IMR-90 (cell line): ENCODE data around the gene PTEN. TPM values are rescaled to one million over a fixed set of nuclear protein-coding genes. Genes with fewer than 3 reads are reported as not detected.

Experiments
- ATAC-seq: fragments of 200-7000 bp; cut with Tn5 transposase; 2 replicates; pipeline ENCODE4 v1.9.1; 2020; ENCODE audit warnings: low read depth, mild to moderate bottlenecking, moderate library complexity
- BruUV-seq: library from RNA; stranded (reverse); fragments of 400-500 nt; replicated peaks from 2 replicates; lab custom pipeline; 2021; lab: Mats Ljungman, UMichigan
- CTCF ChIA-PET: fragments of 300-600 bp; formaldehyde crosslinking; extraction: SDS; loops from one replicate; lab custom pipeline; 2021; ENCODE audit warnings: antibody characterized with exemption; lab: Yijun Ruan, JAX
- POLR2A ChIA-PET: fragments of 300-600 bp; sonication (Branson Sonifier 250); formaldehyde crosslinking; loops from one replicate; lab custom pipeline; 2022; ENCODE audit warnings: antibody characterized with exemption; ENCODE audit not compliant: unreplicated experiment; lab: Charles Lee
- DNase-seq: peaks from one replicate; pipeline ENCODE4 v3.0.0; 2013
- H2AFZ ChIP-seq: replicated peaks from 2 replicates; pipeline ENCODE3; 2013; ENCODE audit warnings: low read length, mild to moderate bottlenecking; ENCODE audit not compliant: poor library complexity
- H2AK5ac ChIP-seq: 2 replicates; pipeline ENCODE4 v1.6.1; 2013; ENCODE audit warnings: low read depth, low read length, inconsistent platforms
- H2AK9ac ChIP-seq: replicated peaks from 2 replicates; pipeline ENCODE3; 2013; ENCODE audit warnings: mild to moderate bottlenecking, low read depth, low read length, moderate library complexity; ENCODE audit not compliant: poor library complexity
- H2BK120ac ChIP-seq: 2 replicates; pipeline ENCODE4 v1.6.1; 2013; ENCODE audit warnings: low read depth, low read length, inconsistent platforms
- H2BK15ac ChIP-seq: 3 replicates; pipeline ENCODE4 v1.6.1; 2013; ENCODE audit warnings: low read depth, low read length, inconsistent platforms
- H2BK20ac ChIP-seq: 2 replicates; pipeline ENCODE4 v1.6.1; 2013; ENCODE audit warnings: low read depth, mild to moderate bottlenecking, inconsistent platforms, low read length, moderate library complexity
- H2BK5ac ChIP-seq: 2 replicates; pipeline ENCODE4 v1.6.1; 2013; ENCODE audit warnings: mild to moderate bottlenecking, low read depth, low read length, inconsistent platforms; ENCODE audit not compliant: poor library complexity, severe bottlenecking
- H3K14ac ChIP-seq: replicated peaks from 2 replicates; pipeline ENCODE4 v1.6.1; 2013; ENCODE audit warnings: low read depth, low read length, inconsistent platforms
- H3K18ac ChIP-seq: 2 replicates; pipeline ENCODE4 v1.6.1; 2013; ENCODE audit warnings: low read depth, low read length, control low read depth
- H3K23ac ChIP-seq: 2 replicates; pipeline ENCODE4 v1.6.1; 2013; ENCODE audit warnings: low read depth, low read length, inconsistent platforms
- H3K27ac ChIP-seq: 2 replicates; pipeline ENCODE4 v1.5.1; 2013; ENCODE audit warnings: mild to moderate bottlenecking, control low read depth, low read length; ENCODE audit not compliant: insufficient read depth
- H3K27me3 ChIP-seq: 2 replicates; pipeline ENCODE4 v1.6.1; 2013; ENCODE audit warnings: low read length; ENCODE audit not compliant: control insufficient read depth, insufficient read depth
- H3K36me3 ChIP-seq: 2 replicates; pipeline ENCODE4 v1.6.1; 2013; ENCODE audit warnings: low read length, mixed read lengths; ENCODE audit not compliant: control insufficient read depth, insufficient read depth
- H3K4ac ChIP-seq: 2 replicates; pipeline ENCODE4 v1.6.1; 2013; ENCODE audit warnings: low read depth, low read length, inconsistent platforms
- H3K4me1 ChIP-seq: 2 replicates; pipeline ENCODE4 v1.6.1; 2013; ENCODE audit warnings: low read length, mixed read lengths; ENCODE audit not compliant: control insufficient read depth, insufficient read depth
- H3K4me2 ChIP-seq: 2 replicates; pipeline ENCODE4 v1.6.1; 2013; ENCODE audit warnings: low read depth, mild to moderate bottlenecking, control low read depth, low read length, moderate library complexity
- H3K4me3 ChIP-seq: 2 replicates; pipeline ENCODE4 v1.5.1; 2013; ENCODE audit warnings: low read depth, mild to moderate bottlenecking, control low read depth, low read length, moderate library complexity; ENCODE audit not compliant: insufficient read depth
- H3K56ac ChIP-seq: 2 replicates; pipeline ENCODE4 v1.6.1; 2013; ENCODE audit warnings: low read length, inconsistent platforms; ENCODE audit not compliant: insufficient read depth; ENCODE audit errors: extremely low read depth
- H3K79me1 ChIP-seq, 2 experiments: 2 replicates each; pipeline ENCODE4 v1.6.1; 2013; ENCODE audit warnings: low read length in 2 of 2, inconsistent platforms in 1 of 2, low read depth in 1 of 2
- H3K9ac ChIP-seq: 2 replicates; pipeline ENCODE4 v1.6.1; 2013; ENCODE audit warnings: low read depth, low read length, control low read depth
- H3K9me1 ChIP-seq: 2 replicates; pipeline ENCODE4 v1.6.1; 2013; ENCODE audit warnings: low read length, inconsistent platforms; ENCODE audit not compliant: insufficient read depth
- H3K9me3 ChIP-seq: 2 replicates; pipeline ENCODE4 v1.6.1; 2013; ENCODE audit warnings: low read length; ENCODE audit not compliant: control insufficient read depth, insufficient read depth
- H4K20me1 ChIP-seq: 2 replicates; pipeline ENCODE4 v1.6.1; 2013; ENCODE audit warnings: low read length, inconsistent platforms; ENCODE audit not compliant: insufficient read depth
- H4K5ac ChIP-seq: 2 replicates; pipeline ENCODE4 v1.6.1; 2013; ENCODE audit warnings: mild to moderate bottlenecking, low read depth, low read length, control low read depth
- H4K8ac ChIP-seq, 2 experiments: 2 replicates each; pipeline ENCODE4 v1.6.1; 2013; ENCODE audit warnings: low read depth in 2 of 2, low read length in 2 of 2, control low read depth in 1 of 2, inconsistent platforms in 1 of 2
- H4K91ac ChIP-seq: 2 replicates; pipeline ENCODE4 v1.6.1; 2013; ENCODE audit warnings: low read depth, low read length, inconsistent platforms; ENCODE audit not compliant: insufficient read depth
- BHLHE40 ChIP-seq: fragments of 150-350 bp; IDR thresholded peaks from 2 replicates; pipeline ENCODE4 v1.6.1; 2016; ENCODE audit warnings: mild to moderate bottlenecking, low read depth, low read length
- CEBPB ChIP-seq: IDR thresholded peaks from 2 replicates; pipeline ENCODE4 v1.6.1; 2012; ENCODE audit warnings: low read depth, low read length, improper control_type of control experiment
- CHD1 ChIP-seq: IDR thresholded peaks from 2 replicates; pipeline ENCODE4 v1.6.1; 2012; ENCODE audit warnings: low read depth, low read length, improper control_type of control experiment
- FOS ChIP-seq: fragments of 150-350 bp; IDR thresholded peaks from 2 replicates; pipeline ENCODE4 v1.6.1; 2016; ENCODE audit warnings: low read depth, low read length
- MAFK ChIP-seq: IDR thresholded peaks from 2 replicates; pipeline ENCODE4 v1.6.1; 2012; ENCODE audit warnings: low read depth, low read length, improper control_type of control experiment
- MXI1 ChIP-seq: IDR thresholded peaks from 2 replicates; pipeline ENCODE4 v1.6.1; 2012; ENCODE audit warnings: low read depth, mild to moderate bottlenecking, low read length, moderate library complexity, borderline replicate concordance
- NFE2L2 ChIP-seq: fragments of 150-350 bp; IDR thresholded peaks from 2 replicates; pipeline ENCODE4 v1.6.1; 2016; ENCODE audit warnings: low read depth, mild to moderate bottlenecking, low read length
- POLR2A ChIP-seq: IDR thresholded peaks from 2 replicates; pipeline ENCODE4 v1.6.1; 2012; ENCODE audit warnings: mild to moderate bottlenecking, low read depth, low read length
- RAD21 ChIP-seq: IDR thresholded peaks from 2 replicates; pipeline ENCODE4 v1.6.1; 2012; ENCODE audit warnings: low read length, improper control_type of control experiment
- RCOR1 ChIP-seq: IDR thresholded peaks from 2 replicates; pipeline ENCODE4 v1.6.1; 2012; ENCODE audit warnings: mild to moderate bottlenecking, low read length, improper control_type of control experiment; ENCODE audit not compliant: insufficient replicate concordance
- RFX5 ChIP-seq: IDR thresholded peaks from 2 replicates; pipeline ENCODE4 v1.8.0; 2012; ENCODE audit warnings: low read depth, mild to moderate bottlenecking, low read length, moderate library complexity
- SMC3 ChIP-seq: fragments of 150-350 bp; IDR thresholded peaks from 2 replicates; pipeline ENCODE4 v1.6.1; 2016; ENCODE audit warnings: low read depth, mild to moderate bottlenecking, antibody characterized with exemption, low read length, moderate library complexity
- WGBS, 2 experiments: methylation state at CpG; one replicate each; pipeline versions ENCODE4 v1.1.5 to v1.1.7; 2013; ENCODE audit warnings: missing lambda C conversion rate in 2 of 2; ENCODE audit not compliant: insufficient read length in 1 of 2; ENCODE audit errors: extremely low coverage in 2 of 2; 5-methylcytosine and 5-hydroxymethylcytosine counted together
- dilution Hi-C: fragments of 300-500 bp; cut with HindIII; formaldehyde crosslinking; loops from one replicate; pipeline ENCODE4 v1.14.3; 2018; ENCODE audit warnings: low sequenced_read_pairs; ENCODE audit not compliant: unreplicated experiment
- in situ Hi-C: fragments of 300-500 bp; cut with MboI; formaldehyde crosslinking; loops from 3 replicates; pipeline ENCODE4 v1.14.3; 2019; ENCODE audit warnings: low sequenced_read_pairs, inconsistent platforms, mixed read lengths
- intact Hi-C: fragments of 100-400 bp; cut with micrococcal nuclease; formaldehyde crosslinking; loops from 2 replicates; pipeline ENCODE4 v1.10.0; 2022
- polyA plus RNA-seq, 3 experiments: library from polyadenylated mRNA; depleted of rRNA; stranded (reverse); fragments of >200 nt; gene quantifications; 2 replicates each; pipeline ENCODE4 v1.2.3, GENCODE V29; 2012; ENCODE audit warnings: low replicate concordance in 1 of 3
- total RNA-seq: library from RNA; depleted of rRNA; stranded (reverse); fragments of >200 nt; gene quantifications from 2 replicates; pipeline ENCODE4 v1.2.3, GENCODE V29; 2012
- TF ChIP-seq, protein P1 (sequence below): fragments of 150-350 bp; IDR thresholded peaks from 2 replicates; pipeline ENCODE4 v1.6.1; 2016; ENCODE audit warnings: low read depth, mild to moderate bottlenecking, low read length, moderate library complexity, borderline replicate concordance
- TF ChIP-seq, protein P2 (sequence below): conservative IDR thresholded peaks from 2 replicates; pipeline ENCODE4 v1.5.1; 2012; ENCODE audit warnings: mild to moderate bottlenecking, low read depth, low read length, improper control_type of control experiment

Gene PTEN
- total and polyA plus RNA-seq, 2 of the 4 experiments (the other 2 are of a cell fraction): 12.0 to 38.9 TPM

DNA sequence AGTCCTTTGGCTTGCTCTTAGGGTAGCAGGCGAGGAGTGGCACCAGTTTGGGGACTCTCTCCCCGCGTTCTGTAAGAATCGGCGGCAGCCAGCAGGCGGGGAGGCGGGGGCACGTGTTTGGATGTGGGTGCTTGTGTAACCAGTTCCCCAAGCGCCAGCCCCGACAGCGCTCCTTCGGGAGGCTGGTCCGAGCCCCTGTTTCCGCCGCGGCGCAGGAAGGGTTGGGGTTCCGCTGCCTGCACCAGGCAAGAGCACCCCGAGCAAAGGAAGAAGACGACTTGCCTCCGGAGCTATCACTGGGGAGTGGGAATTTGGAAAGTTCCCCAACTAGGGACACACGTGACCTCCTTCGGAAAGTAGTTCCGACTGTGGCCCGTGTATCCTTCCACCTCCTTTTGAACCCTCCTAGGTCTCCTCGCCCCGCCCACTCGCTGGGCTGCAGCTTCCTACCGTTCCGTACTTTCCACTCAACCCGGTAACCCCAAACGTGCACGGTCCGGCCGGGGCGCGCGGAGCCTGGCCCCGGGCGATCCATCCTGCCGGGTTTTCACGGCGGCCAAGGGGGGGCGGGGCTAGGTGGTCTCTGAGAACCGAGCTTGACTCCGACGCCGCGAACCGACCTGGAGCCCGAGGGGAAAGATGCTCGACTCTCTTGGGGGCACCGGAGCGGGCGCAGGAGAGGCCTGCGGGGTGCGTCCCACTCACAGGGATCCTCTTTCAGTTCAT, 1.3 kb upstream of the PTEN start (continued):
- TF ChIP-seq, protein P1, sequence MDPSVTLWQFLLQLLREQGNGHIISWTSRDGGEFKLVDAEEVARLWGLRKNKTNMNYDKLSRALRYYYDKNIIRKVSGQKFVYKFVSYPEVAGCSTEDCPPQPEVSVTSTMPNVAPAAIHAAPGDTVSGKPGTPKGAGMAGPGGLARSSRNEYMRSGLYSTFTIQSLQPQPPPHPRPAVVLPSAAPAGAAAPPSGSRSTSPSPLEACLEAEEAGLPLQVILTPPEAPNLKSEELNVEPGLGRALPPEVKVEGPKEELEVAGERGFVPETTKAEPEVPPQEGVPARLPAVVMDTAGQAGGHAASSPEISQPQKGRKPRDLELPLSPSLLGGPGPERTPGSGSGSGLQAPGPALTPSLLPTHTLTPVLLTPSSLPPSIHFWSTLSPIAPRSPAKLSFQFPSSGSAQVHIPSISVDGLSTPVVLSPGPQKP: no peak

DNA sequence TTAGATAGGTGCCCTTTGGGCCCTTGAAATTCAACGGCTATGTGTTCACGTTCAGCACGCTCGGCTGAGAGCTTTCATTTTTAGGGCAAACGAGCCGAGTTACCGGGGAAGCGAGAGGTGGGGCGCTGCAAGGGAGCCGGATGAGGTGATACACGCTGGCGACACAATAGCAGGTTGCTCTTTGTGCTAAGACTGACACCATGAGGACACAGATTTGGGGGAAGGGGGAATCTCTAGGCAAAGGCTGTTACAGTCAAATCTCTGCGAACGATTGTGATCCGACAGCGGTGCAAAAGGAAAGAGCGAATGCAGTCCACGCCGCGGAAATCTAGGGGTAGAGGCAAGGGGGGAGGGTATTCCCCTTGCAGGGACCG, 759 bp upstream of the PTEN start:
- Histone ChIP-seq H2AK5ac (peak overlapping the region; percentile 12; the same call in 1 of the 2 replicates), H2BK20ac (no peak overlapping the region), H3K4me1 (no peaks in the 10 kb centered on the region), H3K9me3 (no peaks in the 10 kb centered on the region), H3K14ac (peak overlapping the region; percentile 91), H2BK120ac (peak overlapping the region; percentile 62), H4K5ac (peak overlapping the region; percentile 82), H3K18ac (peak overlapping the region; percentile 44), H2BK15ac (peak overlapping the region; percentile 2; the same call in 1 of the 3 replicates), H3K4ac (peak overlapping the region; percentile 85), H2BK5ac (peak overlapping the region; percentile 71), H4K91ac (peak overlapping the region; percentile 68; the same call in 1 of the 2 replicates), H3K23ac (peak overlapping the region; percentile 94), H3K56ac (peak overlapping the region; percentile 50), H3K36me3 (no peaks in the 10 kb centered on the region), H3K9me1 (no peaks in the 10 kb centered on the region), H2AK9ac (peak overlapping the region; percentile 92), H4K20me1 (peaks cover 27% of the 10 kb centered on the region; the same call in 1 of the 2 replicates), H3K79me1 (peaks cover 0 to 6% of the 10 kb centered on the region in 2 experiments; a peak in 1 of 4 replicates), H3K9ac (peak overlapping the region; percentile 71), H4K8ac (peak overlapping the region; percentile 19 to 56; a peak in 3 of 4 replicates), H3K27me3 (no peaks in the 10 kb centered on the region), H3K4me2 (peak overlapping the region; percentile 97), H3K27ac (peak overlapping the region; percentile 62), H2AFZ (peak overlapping the region; percentile 99), H3K4me3 (peak overlapping the region; percentile 73)
- WGBS, 2 experiments: 1% methylated on average over 11 of the region's 21 CpGs; no CpG with 5 or more reads in 1 of the 2 experiments
- dilution Hi-C loops (no loop called here), intact Hi-C loops (loop anchor here (1.0 to 10.0 kb wide), 10 partner anchors 75 to 691 kb away; no protein-coding TSS in a partner anchor), in situ Hi-C loops (loop anchor here (5.0 kb wide), 1 partner anchor 525 kb away; no protein-coding TSS in a partner anchor)
- BruUV-seq: no TSS peak
- ChIA-PET POLR2A (interaction anchor here (0.6 to 0.9 kb wide), 3 partner anchors 9 to 290 kb away, joined by 3 to 4 read pairs (median 4); no protein-coding TSS in a partner anchor), CTCF (interaction anchor here (0.6 kb wide), 1 partner anchor 527 kb away, joined by 4 read pairs; no protein-coding TSS in a partner anchor)
- ATAC-seq (peak; percentile 1), DNase-seq (peak; percentile 57)
- TF ChIP-seq MXI1 (no peak), NFE2L2 (no peak), MAFK (no peak), RCOR1 (no peak), RAD21 (no peak), SMC3 (no peak), CHD1 (no peak), FOS (no peak), POLR2A (no peak; the same call in 1 of the 2 replicates), CEBPB (no peak), RFX5 (no peak), BHLHE40 (no peak)
- TF ChIP-seq, protein P2, sequence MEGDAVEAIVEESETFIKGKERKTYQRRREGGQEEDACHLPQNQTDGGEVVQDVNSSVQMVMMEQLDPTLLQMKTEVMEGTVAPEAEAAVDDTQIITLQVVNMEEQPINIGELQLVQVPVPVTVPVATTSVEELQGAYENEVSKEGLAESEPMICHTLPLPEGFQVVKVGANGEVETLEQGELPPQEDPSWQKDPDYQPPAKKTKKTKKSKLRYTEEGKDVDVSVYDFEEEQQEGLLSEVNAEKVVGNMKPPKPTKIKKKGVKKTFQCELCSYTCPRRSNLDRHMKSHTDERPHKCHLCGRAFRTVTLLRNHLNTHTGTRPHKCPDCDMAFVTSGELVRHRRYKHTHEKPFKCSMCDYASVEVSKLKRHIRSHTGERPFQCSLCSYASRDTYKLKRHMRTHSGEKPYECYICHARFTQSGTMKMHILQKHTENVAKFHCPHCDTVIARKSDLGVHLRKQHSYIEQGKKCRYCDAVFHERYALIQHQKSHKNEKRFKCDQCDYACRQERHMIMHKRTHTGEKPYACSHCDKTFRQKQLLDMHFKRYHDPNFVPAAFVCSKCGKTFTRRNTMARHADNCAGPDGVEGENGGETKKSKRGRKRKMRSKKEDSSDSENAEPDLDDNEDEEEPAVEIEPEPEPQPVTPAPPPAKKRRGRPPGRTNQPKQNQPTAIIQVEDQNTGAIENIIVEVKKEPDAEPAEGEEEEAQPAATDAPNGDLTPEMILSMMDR: no peak
